ENCODE measurements around the gene TMEM170A. TPM values are rescaled to one million over a fixed set of nuclear protein-coding genes. Genes with fewer than 3 reads are reported as not detected.
A peak's percentile ranks its signal among the peaks of the same experiment; 100 is the strongest.

Gene TMEM170A
- total and polyA plus RNA-seq, 2 of the 13 experiments (the other 11 are each of a cell fraction or from before 2014, with no cell fraction given) = 35.7 to 39.7 TPM

GRCh38 chr16:75433732-75434413, 30.6 kb downstream of the TMEM170A start (continued):
- TF ChIP-seq HIC2 (CRISPR knock-in tag; IDR thresholded peaks at IDR 0.05; ENCODE audit: low read depth) (no peak), RBFOX2 (IDR thresholded peaks at IDR 0.05; ENCODE audit: low read depth, low read length) (no peak), ZNF460 (CRISPR knock-in tag; IDR thresholded peaks at IDR 0.05; ENCODE audit: borderline replicate concordance) (no peak), ZNF800 (CRISPR knock-in tag; IDR thresholded peaks at IDR 0.05) (peak; percentile 62), E2F2 (CRISPR knock-in tag; IDR thresholded peaks at IDR 0.05; ENCODE audit: borderline replicate concordance) (no peak), ZNF691 (CRISPR knock-in tag; IDR thresholded peaks at IDR 0.05; ENCODE audit: borderline replicate concordance, low read depth) (peak; percentile 64; the same call in 1 of the 2 replicates), ZNF670 (CRISPR knock-in tag; IDR thresholded peaks at IDR 0.05; ENCODE audit: borderline replicate concordance) (no peak; the same call in 1 of the 2 replicates), ATM (IDR thresholded peaks at IDR 0.05; ENCODE audit: borderline replicate concordance) (no peak), ZNF350 (CRISPR knock-in tag; IDR thresholded peaks at IDR 0.05; ENCODE audit: borderline replicate concordance, low read depth) (no peak), NFE2L2 (IDR thresholded peaks at IDR 0.05; ENCODE audit: low read length) (no peak), ZNF580 (CRISPR knock-in tag; IDR thresholded peaks at IDR 0.05; ENCODE audit: borderline replicate concordance, low read depth) (no peak; the same call in 1 of the 2 replicates), EHMT2 (IDR thresholded peaks at IDR 0.05; ENCODE audit: borderline replicate concordance, low read depth, low read length) (no peak), PAXIP1 (CRISPR knock-in tag; conservative IDR thresholded peaks at IDR 0.05) (peak; percentile 39), ZNF263 (CRISPR knock-in tag; IDR thresholded peaks at IDR 0.05) (peak; percentile 42; the same call in 1 of the 2 replicates), KLF9 (CRISPR knock-in tag; IDR thresholded peaks at IDR 0.05; ENCODE audit: low read depth) (peak; percentile 73; the same call in 1 of the 2 replicates), KDM3A (CRISPR knock-in tag; IDR thresholded peaks at IDR 0.05; ENCODE audit: low read depth) (0 out of 2 replicates have a peak, but pooled peaks have one; percentile 49), ZFP41 (CRISPR knock-in tag; IDR thresholded peaks at IDR 0.05; ENCODE audit: borderline replicate concordance) (no peak), CERS6 (CRISPR knock-in tag; IDR thresholded peaks at IDR 0.05) (no peak)
